ENCODE measurements around the gene CCDC154. TPM values are rescaled to one million over a fixed set of nuclear protein-coding genes. Genes with fewer than 3 reads are reported as not detected.

The CCDC154 gene
- polyA plus RNA-seq, 1 donor (not counting 4 experiments of a cell fraction or from before 2014, with no cell fraction given): 0.46 TPM

DNA sequence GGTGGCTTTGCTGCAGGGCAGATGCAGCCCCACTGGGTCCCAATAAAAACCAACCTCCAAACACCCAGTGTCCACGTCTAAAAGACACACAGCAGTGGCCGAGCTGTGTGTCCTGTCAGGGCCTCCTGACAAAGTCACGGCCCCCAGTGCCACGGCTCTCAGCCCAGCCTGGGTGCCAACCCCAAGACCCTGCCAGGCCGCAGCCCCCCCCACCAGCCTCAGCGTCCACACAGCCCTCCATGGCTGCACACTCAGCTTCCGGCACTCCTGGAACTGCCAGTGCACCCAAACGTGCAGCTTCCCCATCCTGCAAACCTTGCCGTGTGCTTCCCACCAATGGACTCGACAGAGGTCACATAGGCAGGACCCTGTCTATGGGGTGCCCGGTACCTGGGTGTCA lies 3.6 kb upstream of the CCDC154 start:
- H3K27ac ChIP-seq (ENCODE audit: control insufficient read depth, insufficient read depth, low read length): no peak overlapping the region
- no peaks in the 10 kb centered on the region for H3K9me3 ChIP-seq (ENCODE audit: control insufficient read depth, low read depth, low read length)
- no peaks in the 10 kb centered on the region for H3K79me2 ChIP-seq (ENCODE audit: control insufficient read depth, insufficient read depth, low read length)
- H3K4me2 ChIP-seq (ENCODE audit: control insufficient read depth, extremely low read depth, insufficient read depth, low read depth, low read length): no peak overlapping the region
- H3K27me3 ChIP-seq (ENCODE audit: control insufficient read depth, extremely low read depth, insufficient read depth, low read length): no peaks in the 10 kb centered on the region
- H3K9ac ChIP-seq (ENCODE audit: control insufficient read depth, extremely low read depth, insufficient read depth, low read length): no peak overlapping the region
- H3K9me1 ChIP-seq (ENCODE audit: control insufficient read depth, extremely low read depth, insufficient read depth, low read length): no peaks in the 10 kb centered on the region
- no peak for TF ChIP-seq EZH2 (IDR thresholded peaks at IDR 0.05; ENCODE audit: low read length)
- TF ChIP-seq, protein P1, sequence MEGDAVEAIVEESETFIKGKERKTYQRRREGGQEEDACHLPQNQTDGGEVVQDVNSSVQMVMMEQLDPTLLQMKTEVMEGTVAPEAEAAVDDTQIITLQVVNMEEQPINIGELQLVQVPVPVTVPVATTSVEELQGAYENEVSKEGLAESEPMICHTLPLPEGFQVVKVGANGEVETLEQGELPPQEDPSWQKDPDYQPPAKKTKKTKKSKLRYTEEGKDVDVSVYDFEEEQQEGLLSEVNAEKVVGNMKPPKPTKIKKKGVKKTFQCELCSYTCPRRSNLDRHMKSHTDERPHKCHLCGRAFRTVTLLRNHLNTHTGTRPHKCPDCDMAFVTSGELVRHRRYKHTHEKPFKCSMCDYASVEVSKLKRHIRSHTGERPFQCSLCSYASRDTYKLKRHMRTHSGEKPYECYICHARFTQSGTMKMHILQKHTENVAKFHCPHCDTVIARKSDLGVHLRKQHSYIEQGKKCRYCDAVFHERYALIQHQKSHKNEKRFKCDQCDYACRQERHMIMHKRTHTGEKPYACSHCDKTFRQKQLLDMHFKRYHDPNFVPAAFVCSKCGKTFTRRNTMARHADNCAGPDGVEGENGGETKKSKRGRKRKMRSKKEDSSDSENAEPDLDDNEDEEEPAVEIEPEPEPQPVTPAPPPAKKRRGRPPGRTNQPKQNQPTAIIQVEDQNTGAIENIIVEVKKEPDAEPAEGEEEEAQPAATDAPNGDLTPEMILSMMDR (optimal IDR thresholded peaks at IDR 0.05 in 1 of 3, IDR thresholded peaks at IDR 0.05 in 1 of 3, conservative IDR thresholded peaks at IDR 0.05 in 1 of 3; ENCODE audit: extremely low read depth in 1 of 3, insufficient read depth in 2 of 3, low read length in 3 of 3): no peak
- H3K4me1 ChIP-seq (ENCODE audit: control insufficient read depth, extremely low read depth, insufficient read depth, low read length): no peaks in the 10 kb centered on the region
- no peak overlapping the region for H2AFZ ChIP-seq (ENCODE audit: control insufficient read depth, low read length)
- H3K4me3 ChIP-seq (ENCODE audit: control insufficient read depth in 2 of 3, extremely low read depth in 1 of 3, insufficient read depth in 2 of 3, low read depth in 1 of 3, low read length in 3 of 3): no peak overlapping the region
- peaks cover 0 to 25% of the 10 kb centered on the region in 2 experiments for H3K36me3 ChIP-seq (ENCODE audit: control insufficient read depth in 2 of 2, extremely low read depth in 1 of 2, insufficient read depth in 2 of 2, low read length in 2 of 2)
- no peaks in the 10 kb centered on the region for H4K20me1 ChIP-seq (ENCODE audit: control insufficient read depth, extremely low read depth, insufficient read depth, low read length)
- dilution Hi-C loops (cut with MboI; ENCODE audit: extremely low pct_ligation_motif_present, low sequenced_read_pairs): no loop called here
- FAIRE-seq (no peak), DNase-seq (ENCODE audit: low read depth, low spot score) (no peak)

DNA sequence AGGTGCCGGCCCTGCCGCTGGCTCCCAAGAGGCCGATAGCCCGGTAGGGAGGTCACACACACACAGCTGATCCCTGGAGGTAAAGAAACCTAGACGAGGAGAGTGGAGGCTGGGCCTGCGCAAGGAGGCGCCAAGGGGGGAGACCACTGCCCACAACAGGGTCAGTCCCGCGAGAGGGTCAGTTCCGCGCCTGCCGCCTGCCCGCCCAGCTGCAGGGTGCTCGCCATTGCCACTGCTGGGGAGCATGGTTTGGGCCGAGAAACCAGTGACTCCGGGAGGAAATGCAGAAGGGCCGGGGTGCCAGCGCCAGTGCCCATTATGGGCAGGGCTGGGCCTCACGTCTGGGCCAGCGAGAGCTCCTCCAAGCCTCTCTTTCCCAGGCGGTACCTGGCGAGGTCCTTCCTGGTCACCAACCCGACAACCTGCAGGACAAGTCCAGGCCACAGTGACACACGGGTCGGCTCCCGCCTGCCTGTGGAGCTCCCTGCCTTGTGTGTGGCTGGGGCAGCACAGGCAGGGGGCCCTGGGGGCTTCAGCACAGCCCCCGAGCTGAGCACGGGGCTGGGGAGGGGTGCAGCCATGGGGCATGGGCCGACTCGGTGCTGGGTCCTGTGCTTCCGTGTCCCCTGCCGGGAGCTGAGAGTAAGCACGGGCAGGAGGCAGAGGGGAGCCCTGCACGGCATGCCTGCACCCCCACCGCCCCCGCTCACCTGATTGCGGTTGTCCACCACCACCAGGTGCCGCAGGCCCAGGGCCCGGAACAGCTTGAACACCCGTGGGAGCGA lies 2.1 kb upstream of the CCDC154 start:
- no peak overlapping the region for H3K4me2 ChIP-seq (ENCODE audit: control insufficient read depth, extremely low read depth, insufficient read depth, low read depth, low read length)
- H3K79me2 ChIP-seq (ENCODE audit: control insufficient read depth, insufficient read depth, low read length): no peaks in the 10 kb centered on the region
- H3K9me3 ChIP-seq (ENCODE audit: control insufficient read depth, low read depth, low read length): no peaks in the 10 kb centered on the region
- no peak overlapping the region for H2AFZ ChIP-seq (ENCODE audit: control insufficient read depth, low read length)
- H3K4me1 ChIP-seq (ENCODE audit: control insufficient read depth, extremely low read depth, insufficient read depth, low read length): no peaks in the 10 kb centered on the region
- H3K36me3 ChIP-seq (ENCODE audit: control insufficient read depth in 2 of 2, extremely low read depth in 1 of 2, insufficient read depth in 2 of 2, low read length in 2 of 2): peaks cover 0 to 18% of the 10 kb centered on the region in 2 experiments
- DNase-seq (ENCODE audit: low read depth, low spot score): no peak
- dilution Hi-C loops (cut with MboI; ENCODE audit: extremely low pct_ligation_motif_present, low sequenced_read_pairs): no loop called here
- H3K4me3 ChIP-seq (ENCODE audit: control insufficient read depth in 2 of 3, extremely low read depth in 1 of 3, insufficient read depth in 2 of 3, low read depth in 1 of 3, low read length in 3 of 3): no peak overlapping the region
- FAIRE-seq: no peak
- H3K27ac ChIP-seq (ENCODE audit: control insufficient read depth, insufficient read depth, low read length): no peak overlapping the region
- TF ChIP-seq, protein P1 (optimal IDR thresholded peaks at IDR 0.05 in 1 of 3, IDR thresholded peaks at IDR 0.05 in 1 of 3, conservative IDR thresholded peaks at IDR 0.05 in 1 of 3; ENCODE audit: extremely low read depth in 1 of 3, insufficient read depth in 2 of 3, low read length in 3 of 3): no peak
- TF ChIP-seq EZH2 (IDR thresholded peaks at IDR 0.05; ENCODE audit: low read length): no peak
- no peaks in the 10 kb centered on the region for H3K27me3 ChIP-seq (ENCODE audit: control insufficient read depth, extremely low read depth, insufficient read depth, low read length)
- H3K9me1 ChIP-seq (ENCODE audit: control insufficient read depth, extremely low read depth, insufficient read depth, low read length): no peaks in the 10 kb centered on the region
- H3K9ac ChIP-seq (ENCODE audit: control insufficient read depth, extremely low read depth, insufficient read depth, low read length): no peak overlapping the region
- H4K20me1 ChIP-seq (ENCODE audit: control insufficient read depth, extremely low read depth, insufficient read depth, low read length): no peaks in the 10 kb centered on the region
